Subcutaneous adipose tissue (tissue), 4 donors: ENCODE data around the gene DOP1A. TPM values are rescaled to one million over a fixed set of nuclear protein-coding genes. Genes with fewer than 3 reads are reported as not detected.

Experiments used
- total RNA-seq, 4 donors: library from RNA; depleted of rRNA; stranded (reverse); fragments of >200 nt; gene quantifications; one replicate each; pipeline ENCODE4 v1.1.0, GENCODE V29; 2016
- TF ChIP-seq, protein P1 (sequence below): fragments of 450-650 bp; IDR thresholded peaks from one replicate; pipeline ENCODE4 v1.5.1; 2016; ENCODE audit warnings: low read depth, mild to moderate bottlenecking, control low read depth, antibody characterized with exemption, moderate library complexity

Gene DOP1A
- total RNA-seq, 4 donors from 2014 or later: 26.7 to 33.9 (median 31.8) TPM

DNA sequence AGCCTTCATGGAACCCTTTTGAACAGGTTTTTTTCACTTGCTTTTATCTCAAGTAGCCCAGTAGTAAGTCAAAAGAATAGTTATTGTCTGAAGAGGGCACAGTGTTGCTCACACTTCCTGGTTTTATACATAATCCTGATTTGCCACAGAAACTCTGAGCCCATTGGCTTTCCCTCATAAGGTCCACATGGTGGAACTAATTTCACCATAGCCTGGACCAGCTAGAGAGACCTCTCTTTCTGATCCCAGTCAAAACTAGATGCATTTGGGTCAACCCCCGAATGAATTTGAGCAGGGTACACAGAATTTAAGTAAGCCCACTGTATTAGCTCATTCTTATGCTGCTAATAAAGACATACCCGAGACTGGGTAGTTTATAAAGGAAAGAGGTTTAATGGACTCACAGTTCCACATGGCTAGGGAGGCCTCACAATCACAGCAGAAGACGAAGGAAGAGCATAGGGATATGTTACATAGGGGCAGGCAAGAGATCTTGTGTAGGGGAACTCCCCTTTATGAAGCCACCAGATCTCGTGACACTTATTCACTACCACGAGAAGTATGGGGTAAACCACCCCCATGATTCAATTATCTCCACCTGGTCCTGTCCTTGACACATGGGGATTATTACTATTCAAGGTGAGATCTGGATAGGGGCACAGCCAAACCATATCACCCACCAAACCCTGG is 131.8 kb downstream of the DOP1A start:
- TF ChIP-seq, protein P1, sequence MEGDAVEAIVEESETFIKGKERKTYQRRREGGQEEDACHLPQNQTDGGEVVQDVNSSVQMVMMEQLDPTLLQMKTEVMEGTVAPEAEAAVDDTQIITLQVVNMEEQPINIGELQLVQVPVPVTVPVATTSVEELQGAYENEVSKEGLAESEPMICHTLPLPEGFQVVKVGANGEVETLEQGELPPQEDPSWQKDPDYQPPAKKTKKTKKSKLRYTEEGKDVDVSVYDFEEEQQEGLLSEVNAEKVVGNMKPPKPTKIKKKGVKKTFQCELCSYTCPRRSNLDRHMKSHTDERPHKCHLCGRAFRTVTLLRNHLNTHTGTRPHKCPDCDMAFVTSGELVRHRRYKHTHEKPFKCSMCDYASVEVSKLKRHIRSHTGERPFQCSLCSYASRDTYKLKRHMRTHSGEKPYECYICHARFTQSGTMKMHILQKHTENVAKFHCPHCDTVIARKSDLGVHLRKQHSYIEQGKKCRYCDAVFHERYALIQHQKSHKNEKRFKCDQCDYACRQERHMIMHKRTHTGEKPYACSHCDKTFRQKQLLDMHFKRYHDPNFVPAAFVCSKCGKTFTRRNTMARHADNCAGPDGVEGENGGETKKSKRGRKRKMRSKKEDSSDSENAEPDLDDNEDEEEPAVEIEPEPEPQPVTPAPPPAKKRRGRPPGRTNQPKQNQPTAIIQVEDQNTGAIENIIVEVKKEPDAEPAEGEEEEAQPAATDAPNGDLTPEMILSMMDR: no peak

- TF ChIP-seq, protein P1: no peak
Measured at GRCh38 chr6:83199863-83200225, 132.4 kb downstream of the DOP1A start.

- TF ChIP-seq, protein P1: no peak
Measured at GRCh38 chr6:83202031-83202430, 134.6 kb downstream of the DOP1A start.

- TF ChIP-seq, protein P1: no peak
Measured at GRCh38 chr6:83215131-83216047, 147.9 kb downstream of the DOP1A start.

- TF ChIP-seq, protein P1: no peak
Measured at GRCh38 chr6:83216806-83217205, 149.3 kb downstream of the DOP1A start.

Other genes starting within 250 kb of the DOP1A start
- gene UBE3D, start 1.8 kb upstream of the DOP1A start, total RNA-seq: 10 to 100 TPM in 2 of 4 donors, 1 to 10 TPM in 2; 4.9 to 12.1 (median 10.0) TPM
- gene PGM3, start 125.6 kb downstream of the DOP1A start, total RNA-seq: 10 to 100 TPM; 20.3 to 98.0 (median 23.5) TPM
- gene RWDD2A, start 125.7 kb downstream of the DOP1A start, total RNA-seq: 1 to 10 TPM; 3.5 to 6.4 (median 4.7) TPM